GM10266 (cell line): ENCODE data around the gene HOXB3.

Source experiments
- DNase-seq: peaks from one replicate; pipeline ENCODE4 v3.0.0; 2012; ENCODE audit errors: extremely low spot score
- CTCF ChIP-seq: IDR thresholded peaks from 2 replicates; pipeline ENCODE4 v1.5.1; 2012; ENCODE audit warnings: mild to moderate bottlenecking, low read depth; ENCODE audit not compliant: control insufficient read depth, insufficient read depth; ENCODE audit errors: missing control alignments

HOXB3 gene

GRCh38 chr17:48544349-48545021, 45.6 kb downstream of the HOXB3 start:
- no peak for TF ChIP-seq CTCF
- DNase-seq = no peak

- peak; percentile 66 for DNase-seq
Observed at GRCh38 chr17:48543854-48544348, 46.1 kb downstream of the HOXB3 start.

DNA sequence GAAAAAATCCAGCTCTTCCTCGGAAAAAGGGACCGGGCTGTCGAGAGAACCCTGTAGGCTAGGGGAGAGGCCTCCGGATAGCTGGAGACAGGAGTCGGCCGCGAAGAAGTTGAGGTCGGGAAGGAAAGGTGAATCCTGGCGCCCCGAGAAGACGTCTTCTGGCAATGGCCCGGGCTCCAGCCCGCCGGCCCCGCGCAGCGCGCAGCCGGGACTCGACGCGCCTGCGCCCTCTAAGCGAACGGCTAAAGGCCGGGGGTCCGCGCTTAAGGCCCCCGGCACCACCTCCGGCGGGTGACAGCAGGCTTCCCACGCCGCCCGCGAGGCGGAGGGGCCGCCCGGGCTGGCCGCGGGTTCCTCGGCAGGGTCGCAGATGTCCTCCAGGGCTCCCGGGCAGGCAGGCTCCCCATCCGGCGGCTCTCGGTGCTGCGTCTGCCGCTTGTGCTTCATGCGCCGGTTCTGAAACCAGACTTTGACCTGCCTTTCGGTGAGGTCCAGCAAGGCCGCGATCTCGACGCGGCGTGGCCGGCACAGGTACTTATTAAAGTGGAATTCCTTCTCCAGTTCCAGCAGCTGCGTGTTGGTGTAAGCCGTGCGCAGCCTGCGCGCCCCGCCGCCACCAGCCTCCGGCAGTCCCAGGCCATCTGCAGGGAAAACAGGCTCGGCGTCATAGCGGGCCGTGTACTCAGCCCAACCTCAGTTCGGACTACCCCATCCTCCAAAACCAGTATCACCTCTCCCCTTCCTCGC, 46.8 kb downstream of the HOXB3 start:
- peak; percentile 80 for DNase-seq
- peak; percentile 18 for TF ChIP-seq CTCF

More at GRCh38 chr17:48543854-48544348, 46.1 kb downstream of the HOXB3 start:
- TF ChIP-seq CTCF = no peak

GRCh38 chr17:48542698-48543106, 47.3 kb downstream of the HOXB3 start:
- no peak for TF ChIP-seq CTCF
- DNase-seq = no peak

DNA sequence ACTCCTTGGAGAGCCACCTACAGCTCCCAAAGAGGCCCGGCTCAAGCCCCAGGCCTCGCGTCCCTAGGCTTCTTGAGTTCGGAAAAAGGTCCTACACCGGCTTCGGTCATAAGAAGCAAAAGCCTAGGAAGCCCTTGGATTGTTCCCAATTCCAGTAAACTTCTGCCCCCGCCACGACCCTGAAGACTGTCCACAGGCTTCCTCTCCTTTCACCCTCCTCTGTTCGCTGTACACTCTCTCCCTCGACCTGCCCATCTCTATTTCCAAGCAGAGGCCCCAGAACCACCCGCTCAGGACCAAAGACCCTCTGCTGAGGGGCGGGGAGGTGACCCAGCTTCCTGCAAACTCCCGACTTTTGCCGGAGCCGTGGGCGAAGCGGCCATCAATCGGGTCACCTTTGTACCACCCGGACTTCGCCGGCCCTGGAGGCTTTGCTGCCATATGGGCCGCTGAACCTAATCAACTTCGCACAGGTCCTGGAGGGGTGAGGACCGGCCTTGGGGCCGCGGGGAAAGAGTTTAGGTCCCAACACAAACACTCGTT, 47.9 kb downstream of the HOXB3 start:
- no peak for TF ChIP-seq CTCF
- no peak for DNase-seq

GRCh38 chr17:48541577-48542113, 48.4 kb downstream of the HOXB3 start:
- no peak for TF ChIP-seq CTCF
- peak; percentile 67 for DNase-seq
